NCI-H524 (cell line): ENCODE measurements around the gene TRIM33.
"Not testable (repeated sequence)": the region's sequence is repeated elsewhere in the genome, so short reads cannot be mapped to it uniquely, and the experiment has no call there.

ENCODE experiments used
- DNase-seq, 2 experiments: peaks; one replicate each; lab custom pipeline; 2025; lab: John Stamatoyannopoulos, UW

The TRIM33 gene

GRCh38 chr1:114510274-114511031 lies 550 bp downstream of the TRIM33 start:
- peak in 1 of 2 experiments; percentile 44 for DNase-seq

- no peak for DNase-seq
Measured at GRCh38 chr1:114509596-114510273, 1.3 kb downstream of the TRIM33 start.

GRCh38 chr1:114508386-114508898 lies 2.6 kb downstream of the TRIM33 start:
- no peak for DNase-seq

DNA sequence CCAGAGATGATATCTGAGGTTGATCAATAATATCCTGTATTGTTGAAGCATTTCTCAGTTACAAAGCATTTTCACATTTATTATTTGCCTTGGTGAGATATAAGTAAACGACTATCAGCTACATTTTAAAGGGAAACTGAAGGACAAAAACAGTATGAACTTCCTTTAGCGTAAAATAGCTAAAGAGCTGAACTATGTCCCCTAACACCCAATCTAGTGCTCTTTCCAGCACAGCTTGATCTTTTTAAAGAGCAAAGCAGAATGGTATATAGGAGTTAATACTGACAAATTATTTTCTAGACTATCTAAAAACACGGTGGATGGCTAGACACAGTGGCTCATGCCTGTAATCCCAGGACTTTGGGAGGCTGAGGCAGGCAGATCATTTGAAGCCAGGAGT lies 3.5 kb downstream of the TRIM33 start:
- no peak for DNase-seq

DNA sequence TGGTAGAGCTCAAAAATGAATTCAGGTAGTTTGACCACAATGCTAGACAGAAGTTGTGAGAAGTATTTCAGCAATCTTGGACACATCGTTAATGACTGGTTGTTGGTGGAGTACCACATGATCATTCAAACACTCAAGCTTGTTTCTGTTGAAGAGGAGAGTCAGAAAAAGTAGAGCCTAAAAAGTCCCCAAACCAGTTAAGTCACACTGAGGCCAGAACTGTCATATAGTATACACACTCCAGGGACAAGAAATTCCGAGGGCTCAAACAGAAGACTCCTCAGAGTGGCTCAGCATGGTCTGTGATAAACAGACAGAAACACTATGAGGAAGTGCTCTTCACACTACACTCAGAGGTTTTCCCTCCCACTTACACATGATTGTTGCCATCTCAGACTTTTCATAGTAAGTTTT lies 5.8 kb downstream of the TRIM33 start:
- no peak for DNase-seq

DNA sequence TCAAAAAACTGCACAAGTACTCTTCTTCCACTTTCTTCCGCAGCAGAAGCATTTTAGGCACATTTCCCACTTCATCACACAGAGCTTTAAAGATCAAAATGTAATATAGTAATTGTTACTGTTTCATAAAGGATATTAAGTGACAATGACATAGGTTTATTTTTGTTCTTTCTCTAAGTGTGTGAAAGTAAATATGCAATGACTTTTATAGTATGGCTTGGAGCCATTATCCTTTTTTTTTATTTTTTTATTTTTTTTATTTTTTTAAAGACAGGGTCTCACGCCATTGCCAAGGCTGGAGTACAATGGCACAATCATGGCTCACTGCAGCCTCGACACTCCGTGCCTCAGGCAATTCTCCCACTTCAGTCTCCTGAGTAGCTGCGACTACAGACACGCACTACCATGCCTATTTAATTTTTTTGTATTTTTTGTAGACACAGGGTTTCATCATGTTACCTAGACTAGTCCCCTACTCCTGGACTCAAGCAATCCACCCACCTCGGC lies 7.0 kb downstream of the TRIM33 start:
- DNase-seq = no peak

GRCh38 chr1:114502080-114502479 lies 8.9 kb downstream of the TRIM33 start:
- no peak for DNase-seq

DNA sequence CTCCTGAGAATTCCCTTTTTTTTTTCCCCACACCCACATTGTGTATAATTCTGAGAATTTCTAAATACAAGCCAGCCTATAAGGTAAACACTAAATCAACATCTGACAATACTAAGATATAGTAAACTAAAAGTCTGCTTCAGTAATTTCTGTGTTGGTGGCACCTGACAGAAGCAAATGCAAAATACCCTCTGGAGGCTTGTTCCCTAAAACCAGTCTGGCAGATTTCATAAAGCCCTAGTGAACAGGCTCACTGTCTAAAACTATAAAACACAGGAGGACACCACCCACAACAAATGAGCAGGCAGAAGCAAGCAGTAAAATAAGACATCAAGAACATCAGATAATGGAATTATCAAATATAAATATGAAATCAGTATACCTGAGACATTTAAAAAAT lies 11.5 kb downstream of the TRIM33 start:
- no peak for DNase-seq

- DNase-seq = no peak
Measured at GRCh38 chr1:114496089-114496488, 14.9 kb downstream of the TRIM33 start.

GRCh38 chr1:114495486-114495885 lies 15.5 kb downstream of the TRIM33 start:
- DNase-seq = no peak

DNA sequence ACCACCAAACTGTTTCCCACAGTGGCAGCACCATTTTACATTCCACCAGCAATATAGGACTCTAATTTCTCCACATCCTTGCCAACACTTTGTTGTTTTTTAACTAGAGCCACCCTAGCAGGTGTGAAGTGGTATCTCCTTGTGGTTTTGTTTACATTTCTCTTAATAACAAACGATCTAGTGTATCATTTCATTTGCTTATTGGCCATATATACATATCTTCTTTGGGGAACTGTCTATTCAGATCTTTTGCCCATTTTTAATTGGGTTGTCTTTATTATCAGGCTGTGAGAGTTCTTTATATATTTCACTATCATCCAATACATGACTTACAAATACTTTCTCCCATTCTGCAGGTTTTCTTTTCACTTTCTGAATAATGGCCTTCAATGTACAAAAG lies 18.0 kb downstream of the TRIM33 start:
- DNase-seq = no peak

- peak in 1 of 2 experiments; percentile 51 for DNase-seq
Measured at GRCh38 chr1:114490274-114490693, 20.7 kb downstream of the TRIM33 start.

GRCh38 chr1:114488739-114489138 lies 22.3 kb downstream of the TRIM33 start:
- no peak for DNase-seq

DNA sequence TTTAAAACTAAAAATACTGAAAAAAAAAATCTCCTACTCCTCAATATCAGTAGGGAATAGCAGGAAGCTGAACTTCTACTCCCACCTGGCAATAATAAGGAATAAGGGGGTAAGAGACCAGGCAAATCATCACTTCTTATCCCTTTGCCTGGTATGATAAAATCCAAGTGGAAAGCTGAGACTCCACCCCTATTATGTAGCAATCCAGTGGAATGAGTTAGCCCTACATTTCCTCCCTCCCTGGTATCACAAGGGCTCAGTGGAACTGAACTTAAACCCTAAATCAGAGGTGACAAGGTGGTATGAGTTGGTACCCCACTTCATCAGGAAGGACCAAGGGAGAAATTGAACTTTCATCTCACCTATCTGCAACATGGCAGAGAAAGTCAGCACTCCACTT lies 25.7 kb downstream of the TRIM33 start:
- no peak for DNase-seq

DNA sequence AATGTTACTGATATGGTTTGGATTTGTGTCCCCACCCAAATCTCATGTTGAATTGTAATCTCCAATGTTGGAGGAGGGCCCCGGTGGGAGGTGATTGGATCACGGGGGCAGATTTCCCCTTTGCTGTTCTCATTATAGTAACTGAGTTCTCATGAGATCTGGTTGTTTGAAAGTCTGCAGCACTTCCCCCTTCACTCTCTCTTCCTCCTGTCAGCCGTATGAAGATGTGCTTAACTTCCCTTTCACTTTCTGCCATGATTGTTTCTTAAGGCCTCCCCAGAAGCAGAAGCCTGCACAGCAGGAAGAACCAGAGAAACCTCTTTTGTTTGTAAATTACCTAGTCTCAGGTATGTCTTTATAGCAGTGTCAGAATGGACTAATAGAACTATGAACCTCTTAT lies 28.4 kb downstream of the TRIM33 start:
- no peak for DNase-seq

GRCh38 chr1:114479636-114480035 lies 31.4 kb downstream of the TRIM33 start:
- not testable (repeated sequence) for DNase-seq

- no peak for DNase-seq
Measured at GRCh38 chr1:114479134-114479533, 31.9 kb downstream of the TRIM33 start.

DNA sequence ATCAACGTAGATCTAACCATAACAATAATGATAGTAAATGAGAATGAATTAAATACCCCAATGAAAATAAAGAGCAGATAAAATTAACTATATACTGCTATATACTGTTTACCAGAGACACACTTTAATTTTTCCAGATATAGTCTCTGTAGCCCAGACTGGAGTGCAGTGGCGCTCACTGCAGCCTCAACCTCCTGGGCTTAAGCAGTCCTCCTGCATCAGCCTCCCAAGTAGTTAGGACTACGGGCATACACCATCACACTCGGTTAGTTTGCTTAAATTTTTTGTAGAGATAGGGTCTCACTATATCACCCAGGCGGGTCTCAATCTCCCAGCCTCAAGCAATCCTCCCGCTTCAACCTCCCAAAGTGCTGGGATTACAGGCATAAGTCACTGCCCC lies 37.2 kb downstream of the TRIM33 start:
- no peak for DNase-seq

DNA sequence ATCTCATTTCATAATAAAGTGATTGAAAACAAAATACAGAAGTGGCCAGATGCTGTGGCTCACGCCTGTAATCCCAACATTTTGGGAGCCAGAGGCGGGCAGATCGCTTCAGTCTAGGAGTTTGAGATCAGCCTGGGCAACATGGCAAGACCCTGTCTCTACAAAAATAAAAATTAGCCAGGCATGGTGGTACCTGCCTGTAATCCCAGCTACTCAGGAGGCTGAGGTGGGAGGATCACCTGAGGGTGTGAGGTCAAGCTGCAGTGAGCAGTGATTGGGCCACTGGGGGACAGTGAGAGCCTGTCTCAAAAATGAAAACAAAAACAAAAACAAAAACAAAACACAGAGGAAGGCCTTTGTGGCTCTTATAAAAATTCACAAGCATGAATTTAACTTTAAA lies 38.6 kb downstream of the TRIM33 start:
- DNase-seq = no peak

DNA sequence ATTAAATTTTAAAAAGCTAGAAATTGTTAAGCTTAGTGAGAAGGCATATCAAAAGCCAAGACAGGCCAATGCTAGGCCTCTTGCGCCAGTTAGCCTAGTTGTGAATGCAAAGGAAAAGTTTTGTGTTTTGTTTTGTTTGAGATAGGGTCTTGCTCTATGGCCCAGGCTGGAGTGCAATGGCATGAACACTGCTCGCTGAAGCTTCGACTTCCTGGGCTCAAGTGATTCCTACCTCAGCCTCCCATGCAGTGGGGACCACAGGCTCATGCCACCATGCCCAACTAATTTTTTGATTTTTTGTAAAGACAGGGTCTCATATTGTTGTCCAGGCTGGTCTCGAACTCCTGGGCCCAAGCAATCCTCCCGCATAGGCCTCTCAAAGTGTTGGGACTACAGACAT lies 40.3 kb downstream of the TRIM33 start:
- no peak for DNase-seq

- DNase-seq = no peak
Measured at GRCh38 chr1:114468710-114469468, 42.1 kb downstream of the TRIM33 start.

GRCh38 chr1:114468047-114468446 lies 43.0 kb downstream of the TRIM33 start:
- DNase-seq = no peak
